Muscle layer of colon (tissue), 2 donors: ENCODE measurements around the gene MAJIN.

Experiments
- H3K27ac ChIP-seq: one replicate; pipeline ENCODE4 v1.7.0; 2013; ENCODE audit warnings: low read depth, mild to moderate bottlenecking, low read length, moderate library complexity
- H3K27me3 ChIP-seq, 2 donors: one replicate each; pipeline ENCODE4 v1.7.0; 2013; ENCODE audit warnings: low read length in 2 of 2, mild to moderate bottlenecking in 2 of 2; ENCODE audit not compliant: insufficient read depth in 2 of 2, control insufficient read depth in 1 of 2
- H3K36me3 ChIP-seq: one replicate; pipeline ENCODE4 v1.7.0; 2013; ENCODE audit warnings: mild to moderate bottlenecking, low read length; ENCODE audit not compliant: insufficient read depth
- H3K4me1 ChIP-seq: one replicate; pipeline ENCODE4 v1.7.0; 2013; ENCODE audit warnings: mild to moderate bottlenecking, low read length; ENCODE audit not compliant: insufficient read depth
- H3K4me3 ChIP-seq, 2 donors: one replicate each; pipeline ENCODE4 v1.7.0; 2013; ENCODE audit warnings: low read length in 2 of 2, low read depth in 1 of 2, mild to moderate bottlenecking in 1 of 2, moderate library complexity in 1 of 2
- H3K9ac ChIP-seq: one replicate; pipeline ENCODE4 v1.7.0; 2013; ENCODE audit warnings: low read length
- H3K9me3 ChIP-seq: one replicate; pipeline ENCODE4 v1.7.0; 2013; ENCODE audit warnings: mild to moderate bottlenecking, low read length
- donor health status: abdominal sarcoma.
- donor health status: Adenocarcinoma of cecum.

MAJIN gene

DNA sequence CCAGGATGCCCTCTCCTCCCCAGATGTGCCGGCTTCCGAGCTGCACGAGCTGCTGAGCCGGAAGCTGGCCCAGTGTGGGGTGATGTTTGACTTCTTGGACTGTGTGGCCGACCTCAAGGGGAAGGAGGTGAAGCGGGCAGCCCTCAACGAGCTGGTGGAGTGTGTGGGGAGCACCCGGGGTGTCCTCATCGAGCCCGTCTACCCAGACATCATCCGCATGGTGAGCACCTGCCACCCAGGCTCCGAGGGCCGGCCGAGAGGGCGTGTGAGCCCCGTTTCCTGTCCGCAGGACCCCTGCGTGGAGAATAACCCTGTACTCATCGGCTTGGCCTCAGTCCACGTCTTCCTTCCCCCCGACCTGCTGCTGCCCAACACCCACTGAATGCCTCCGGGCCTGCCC, 45.2 kb downstream of the MAJIN start:
- Histone ChIP-seq H3K4me3 (no peak overlapping the region), H3K9ac (no peak overlapping the region), H3K36me3 (peaks cover 44% of the 10 kb centered on the region), H3K27ac (no peak overlapping the region), H3K27me3 (no peaks in the 10 kb centered on the region), H3K4me1 (peaks cover 20% of the 10 kb centered on the region), H3K9me3 (no peaks in the 10 kb centered on the region)

DNA sequence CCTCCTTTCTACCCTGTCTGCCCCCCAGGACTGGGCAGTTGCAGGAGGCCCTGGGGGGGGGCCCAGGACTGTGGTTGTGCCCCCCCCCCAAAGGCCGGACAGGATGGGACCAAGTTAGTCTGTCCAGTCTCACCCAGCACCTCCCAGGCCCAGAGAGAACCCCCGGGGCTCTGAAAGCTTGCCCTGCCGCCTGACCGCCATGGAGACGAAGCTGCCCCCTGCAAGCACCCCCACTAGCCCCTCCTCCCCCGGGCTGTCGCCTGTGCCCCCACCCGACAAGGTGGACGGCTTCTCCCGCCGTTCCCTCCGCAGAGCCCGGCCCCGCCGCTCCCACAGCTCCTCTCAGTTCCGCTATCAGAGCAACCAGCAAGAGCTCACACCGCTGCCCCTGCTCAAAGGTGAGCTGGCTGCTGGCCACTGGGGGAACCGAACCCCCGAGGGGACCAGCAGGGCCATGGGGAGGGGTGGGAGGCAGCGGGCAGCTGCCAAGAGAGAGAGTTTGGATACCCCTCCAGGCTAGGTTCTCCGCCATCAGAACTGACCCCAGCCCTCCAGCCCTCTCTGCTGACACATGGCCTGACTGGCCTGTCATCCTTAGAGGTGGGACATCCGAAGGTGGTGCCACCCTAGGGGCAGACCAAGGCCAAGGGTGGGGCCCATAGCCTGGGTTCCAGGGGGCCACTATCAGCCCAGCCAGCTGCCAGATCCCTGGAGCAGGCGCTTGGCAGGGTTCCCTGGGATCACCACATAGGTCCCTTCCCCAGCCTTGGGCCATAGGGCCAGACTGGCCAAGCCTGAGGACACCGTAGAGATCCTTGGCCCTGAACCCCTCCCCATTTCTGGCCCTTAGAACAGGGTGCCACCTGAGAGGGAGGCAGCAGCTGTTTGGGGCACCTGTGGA, 46.1 kb downstream of the MAJIN start:
- peak overlapping the region; percentile 97 for H3K27ac ChIP-seq
- H3K9ac ChIP-seq = peak overlapping the region; percentile 87
- H3K4me1 ChIP-seq = peaks cover 20% of the 10 kb centered on the region
- H3K4me3 ChIP-seq = peak overlapping the region; percentile 60 to 92
- H3K36me3 ChIP-seq = peaks cover 35% of the 10 kb centered on the region
- H3K27me3 ChIP-seq = no peaks in the 10 kb centered on the region
- no peaks in the 10 kb centered on the region for H3K9me3 ChIP-seq

DNA sequence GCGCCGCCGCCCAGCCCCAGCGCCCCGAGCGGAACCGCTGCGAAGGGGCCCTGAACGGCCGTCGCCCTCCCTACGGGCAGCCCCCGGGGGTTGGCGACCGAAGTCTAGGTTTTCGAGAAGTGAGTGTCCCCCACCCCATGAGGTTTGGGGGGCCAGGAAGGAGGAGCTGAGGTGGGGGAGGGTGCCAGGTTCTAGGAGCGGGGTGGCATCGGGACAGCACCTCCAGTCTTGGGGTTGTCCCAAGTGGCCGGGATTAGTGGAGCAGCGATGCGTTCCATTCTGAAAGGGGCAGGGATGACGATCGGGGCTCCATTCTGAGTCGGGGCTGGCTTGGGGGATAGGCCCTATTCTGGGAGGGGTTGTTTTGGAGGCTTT, 47.0 kb downstream of the MAJIN start:
- Histone ChIP-seq H3K27me3 (no peaks in the 10 kb centered on the region), H3K4me1 (peaks cover 20% of the 10 kb centered on the region), H3K4me3 (peak overlapping the region; percentile 60 to 92), H3K27ac (peak overlapping the region; percentile 97), H3K36me3 (peaks cover 26% of the 10 kb centered on the region), H3K9ac (peak overlapping the region; percentile 87), H3K9me3 (no peaks in the 10 kb centered on the region)

DNA sequence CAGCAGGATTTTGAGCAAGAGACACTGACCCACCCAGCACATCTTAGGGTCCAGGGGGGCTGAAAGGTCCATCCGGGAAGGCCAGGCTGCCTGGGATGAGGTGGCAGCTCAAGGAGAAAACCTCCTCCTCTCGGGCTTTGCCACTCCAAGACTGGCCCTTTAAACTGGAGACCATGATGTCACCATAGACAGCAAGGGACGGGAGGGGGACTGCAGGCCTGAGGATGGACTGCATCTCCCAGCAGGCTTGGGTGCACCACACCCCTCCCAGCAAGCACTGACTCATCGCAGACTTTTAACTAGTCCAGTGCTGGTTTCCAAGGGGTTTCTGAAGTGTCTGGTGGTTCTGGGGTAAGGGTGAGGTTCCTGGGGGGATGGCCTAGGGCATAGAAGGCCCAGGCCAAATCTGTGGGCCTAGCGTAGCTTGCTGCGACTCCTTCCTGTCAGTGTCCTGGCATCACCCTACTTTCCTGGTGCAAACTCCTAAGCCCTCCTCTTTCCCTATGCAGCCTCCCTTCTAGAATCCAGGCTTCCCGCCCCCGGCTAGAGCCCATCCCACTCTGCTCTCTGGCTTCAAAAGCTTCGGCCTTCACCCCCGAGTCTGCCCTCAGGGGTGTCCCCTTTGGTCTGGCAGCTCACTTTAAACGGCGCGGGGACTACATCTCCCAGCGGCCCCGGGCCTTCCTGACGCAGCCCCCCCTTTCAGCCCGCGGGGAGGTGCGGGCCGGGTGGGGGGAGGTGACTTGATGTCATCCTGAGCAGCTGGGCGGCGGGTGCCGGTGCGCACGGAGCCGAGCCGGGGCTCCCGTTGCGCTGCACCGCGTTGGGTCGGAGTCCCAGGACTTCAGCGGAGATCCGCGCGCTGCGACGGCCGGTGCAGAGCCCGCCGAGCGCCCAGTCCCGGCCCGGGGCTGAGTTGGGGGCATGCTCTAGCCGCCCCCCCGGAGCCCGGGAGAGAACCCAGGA, 47.7 kb downstream of the MAJIN start, which contains the start of gene PPP2R5B:
PPP2R5B (plus strand) TSS at position 746 of the 966 bp plus-strand sequence. CDS start 1,046 bp downstream, outside the sequence.
- no peaks in the 10 kb centered on the region for H3K9me3 ChIP-seq
- peaks cover 19% of the 10 kb centered on the region for H3K36me3 ChIP-seq
- peak within 1 kb of the TSS; percentile 87 for H3K9ac ChIP-seq
- H3K4me3 ChIP-seq = peak within 1 kb of the TSS; percentile 60 to 92
- no peaks in the 10 kb centered on the region for H3K27me3 ChIP-seq
- H3K4me1 ChIP-seq = peaks cover 20% of the 10 kb centered on the region
- H3K27ac ChIP-seq = peak within 1 kb of the TSS; percentile 97

DNA sequence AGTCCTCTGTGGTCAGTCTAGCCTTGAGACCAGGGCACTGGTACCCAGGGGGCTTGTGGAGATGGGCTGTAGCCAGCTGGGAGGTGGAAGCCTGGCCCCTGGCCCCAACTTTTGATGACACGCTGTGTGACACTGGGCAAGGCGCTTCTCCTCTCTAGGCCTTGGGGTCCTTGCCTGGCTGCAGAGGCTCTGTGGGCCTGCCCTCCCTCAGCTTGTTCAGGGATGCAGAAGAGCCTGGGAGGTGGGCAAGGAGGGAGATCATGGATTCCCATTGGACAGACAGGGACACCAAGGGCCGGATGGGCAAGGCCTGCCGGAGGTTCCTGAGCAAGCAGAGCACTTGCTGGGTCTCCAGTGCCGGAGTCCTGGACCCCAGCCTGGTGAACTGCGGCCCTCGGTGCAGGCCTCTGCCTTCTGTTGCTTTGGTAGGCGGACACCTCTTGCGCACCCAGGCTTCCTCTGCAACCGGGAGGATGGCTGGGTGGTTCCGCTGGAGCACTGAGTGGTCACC, 48.7 kb downstream of the MAJIN start:
- H3K36me3 ChIP-seq = peaks cover 12% of the 10 kb centered on the region
- no peaks in the 10 kb centered on the region for H3K27me3 ChIP-seq
- peaks cover 25% of the 10 kb centered on the region for H3K4me1 ChIP-seq
- peak overlapping the region in 1 of 2 donors; percentile 92 for H3K4me3 ChIP-seq
- H3K9me3 ChIP-seq = no peaks in the 10 kb centered on the region
- H3K27ac ChIP-seq = no peak overlapping the region
- no peak overlapping the region for H3K9ac ChIP-seq

DNA sequence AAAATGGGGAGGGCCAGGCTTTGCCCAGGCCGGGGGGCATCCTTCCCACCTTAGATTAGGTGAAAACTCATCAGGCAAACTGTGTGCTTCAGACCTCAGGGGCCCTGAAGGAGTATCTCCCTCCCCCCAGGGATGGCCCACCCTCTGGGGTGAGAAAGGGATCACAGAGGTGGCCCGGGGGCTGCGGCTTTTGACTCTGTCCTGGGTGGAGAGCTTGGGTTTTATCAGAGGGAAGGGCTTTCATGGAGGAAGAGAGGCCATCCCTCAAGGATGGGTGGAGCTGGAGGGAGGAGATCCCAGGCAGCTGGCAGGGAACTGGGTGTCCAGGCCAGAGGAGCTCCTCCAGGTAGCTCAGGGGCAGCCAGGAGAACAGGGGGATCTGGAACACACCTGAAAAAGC, 50.5 kb downstream of the MAJIN start:
- H3K4me1 ChIP-seq = peaks cover 32% of the 10 kb centered on the region
- H3K27ac ChIP-seq = no peak overlapping the region
- H3K36me3 ChIP-seq = no peaks in the 10 kb centered on the region
- H3K4me3 ChIP-seq = no peak overlapping the region
- H3K9me3 ChIP-seq = no peaks in the 10 kb centered on the region
- H3K27me3 ChIP-seq = no peaks in the 10 kb centered on the region
- no peak overlapping the region for H3K9ac ChIP-seq

DNA sequence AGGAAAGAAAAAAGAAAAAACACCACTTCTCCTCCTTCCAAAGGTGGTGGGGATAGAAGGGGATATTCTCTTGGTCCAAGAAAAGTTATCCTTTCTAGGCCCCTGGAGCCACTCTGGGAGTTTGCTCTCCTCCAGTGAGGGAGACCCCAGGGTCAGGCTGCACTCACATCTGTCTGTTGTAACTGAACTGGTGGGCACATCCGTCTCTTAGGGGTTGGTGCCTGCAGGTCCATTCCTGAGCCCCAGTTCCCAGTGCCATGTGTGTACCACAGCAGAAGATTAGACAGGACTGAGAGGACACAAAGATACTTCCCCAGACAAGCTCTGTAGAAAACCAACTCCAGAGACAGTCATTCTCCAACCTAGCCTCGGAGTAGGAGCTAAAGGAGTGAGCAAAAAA, 51.8 kb downstream of the MAJIN start:
- Histone ChIP-seq H3K27ac (no peak overlapping the region), H3K9me3 (no peaks in the 10 kb centered on the region), H3K36me3 (no peaks in the 10 kb centered on the region), H3K27me3 (no peaks in the 10 kb centered on the region), H3K9ac (no peak overlapping the region), H3K4me1 (peaks cover 32% of the 10 kb centered on the region), H3K4me3 (no peak overlapping the region)

DNA sequence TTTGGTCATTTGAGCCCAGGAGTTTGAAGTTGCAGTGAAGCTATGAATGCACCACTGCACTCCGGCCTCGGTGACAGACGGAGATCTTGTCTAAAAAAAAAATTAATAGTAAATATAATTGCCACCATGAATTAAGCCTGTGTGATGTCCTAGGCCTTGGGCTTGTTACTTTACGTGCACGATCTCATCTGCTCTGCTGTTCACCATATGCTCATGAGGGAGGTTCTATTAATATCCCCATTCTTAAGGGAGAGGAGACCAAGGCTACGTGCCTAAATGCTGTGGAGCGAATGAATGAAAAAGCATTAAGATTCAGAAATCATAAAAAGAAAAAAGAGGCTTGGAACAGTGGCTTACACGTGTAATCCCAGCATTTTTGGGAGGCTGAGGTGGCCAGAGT, 52.3 kb downstream of the MAJIN start:
- no peak overlapping the region for H3K27ac ChIP-seq

DNA sequence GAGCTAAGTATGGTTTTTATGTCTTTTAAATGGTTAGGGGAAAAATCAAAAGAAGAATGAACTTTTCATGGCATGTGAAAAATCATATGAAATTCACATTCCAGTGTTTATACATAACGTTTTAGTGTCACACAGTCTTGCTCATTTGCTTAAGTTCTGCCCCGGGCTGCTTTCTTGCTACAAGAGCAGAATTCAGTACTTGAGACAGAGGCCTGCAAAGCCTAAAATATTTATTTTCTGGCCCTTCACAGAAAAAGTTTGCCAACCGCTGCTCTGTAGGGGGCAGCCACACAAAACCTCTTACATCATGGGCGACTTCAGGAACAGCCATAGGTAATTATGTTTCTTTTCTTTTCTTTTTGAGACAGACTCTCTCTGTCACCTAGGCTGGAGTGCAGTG, 53.9 kb downstream of the MAJIN start:
- H3K4me1 ChIP-seq = peaks cover 27% of the 10 kb centered on the region
- H3K9ac ChIP-seq = peak overlapping the region; percentile 83

More for the DNA sequence above, 52.3 kb downstream of the MAJIN start:
- Histone ChIP-seq H3K27me3 (no peaks in the 10 kb centered on the region), H3K9ac (no peak overlapping the region), H3K9me3 (no peaks in the 10 kb centered on the region), H3K4me3 (no peak overlapping the region), H3K4me1 (peaks cover 33% of the 10 kb centered on the region), H3K36me3 (no peaks in the 10 kb centered on the region)

DNA sequence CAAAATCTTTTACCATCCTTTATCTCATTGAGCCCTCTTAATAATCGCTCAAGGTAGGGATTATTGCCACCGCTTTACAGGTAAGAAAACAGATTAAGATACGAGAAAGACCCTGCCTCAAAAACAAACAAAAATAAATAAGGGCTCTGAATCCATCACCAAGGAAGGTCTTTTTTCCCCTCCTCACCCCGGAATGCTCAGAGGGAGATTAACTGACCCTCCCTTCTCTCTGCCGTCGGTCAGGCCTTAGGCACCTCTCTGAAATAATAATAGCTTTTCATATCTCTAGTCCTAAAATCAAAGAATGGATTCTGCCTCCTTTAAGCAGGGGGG, 54.3 kb downstream of the MAJIN start:
- H3K4me3 ChIP-seq = peak overlapping the region; percentile 31 to 81
- peak overlapping the region; percentile 83 for H3K9ac ChIP-seq
- peaks cover 27% of the 10 kb centered on the region for H3K4me1 ChIP-seq
- H3K27me3 ChIP-seq = no peaks in the 10 kb centered on the region
- H3K9me3 ChIP-seq = no peaks in the 10 kb centered on the region
- H3K36me3 ChIP-seq = peaks cover 18% of the 10 kb centered on the region
- H3K27ac ChIP-seq = peak overlapping the region; percentile 73

More for the DNA sequence above, 53.9 kb downstream of the MAJIN start:
- peaks cover 14% of the 10 kb centered on the region for H3K36me3 ChIP-seq
- H3K27ac ChIP-seq = peak overlapping the region; percentile 73
- H3K4me3 ChIP-seq = peak overlapping the region; percentile 31 to 81
- H3K9me3 ChIP-seq = no peaks in the 10 kb centered on the region
- H3K27me3 ChIP-seq = no peaks in the 10 kb centered on the region
